NCI-H2107 treated with DMSO at 0.1 percent for 48 hours (cell line): ENCODE results near the gene LYPD6B.

ENCODE experiments used
- DNase-seq: peaks from one replicate; lab custom pipeline; 2025; ENCODE audit not compliant: unreplicated experiment; lab: John Stamatoyannopoulos, UW

LYPD6B gene

GRCh38 chr2:149009576-149010461 lies 28.7 kb upstream of the LYPD6B start:
- no peak for DNase-seq

DNA sequence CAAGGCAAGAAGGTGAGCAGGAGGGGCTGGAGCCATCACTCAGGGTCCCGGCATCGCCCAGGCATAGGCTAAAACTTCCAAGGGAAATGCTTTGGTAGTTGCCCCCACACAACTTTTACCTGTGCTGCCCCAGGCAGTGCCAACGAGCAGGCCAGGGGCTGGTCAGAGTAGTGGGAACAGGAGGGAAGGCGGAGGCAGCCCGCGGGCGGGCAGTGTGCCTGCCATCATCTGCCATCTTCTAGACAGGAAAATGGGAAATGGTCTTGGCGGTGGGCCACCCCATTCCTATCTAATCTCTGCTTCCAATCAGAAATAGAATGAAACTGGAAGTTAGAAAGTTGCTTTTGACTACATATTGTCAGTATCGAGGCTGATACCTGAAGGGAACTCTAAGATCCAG lies 26.0 kb upstream of the LYPD6B start:
- no peak for DNase-seq

DNA sequence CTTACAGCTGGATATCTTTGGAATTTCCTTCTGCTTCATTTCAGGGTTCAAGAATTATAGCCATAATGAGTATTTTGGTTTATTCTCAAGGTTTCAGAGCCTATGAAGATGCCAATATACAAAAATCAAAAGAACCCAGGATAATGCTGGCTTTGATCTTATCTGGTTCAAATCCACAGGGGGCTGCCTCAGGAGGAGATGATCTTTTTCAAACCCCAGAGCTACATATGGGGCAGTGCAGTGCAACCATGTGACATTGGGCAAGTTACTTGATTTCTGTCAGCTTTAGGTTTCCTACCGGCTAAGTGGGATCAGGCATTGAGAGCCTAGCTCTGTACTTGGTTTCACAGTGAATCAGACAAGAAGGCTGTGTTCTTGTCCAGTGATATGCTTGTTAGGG lies 23.0 kb upstream of the LYPD6B start:
- no peak for DNase-seq

DNA sequence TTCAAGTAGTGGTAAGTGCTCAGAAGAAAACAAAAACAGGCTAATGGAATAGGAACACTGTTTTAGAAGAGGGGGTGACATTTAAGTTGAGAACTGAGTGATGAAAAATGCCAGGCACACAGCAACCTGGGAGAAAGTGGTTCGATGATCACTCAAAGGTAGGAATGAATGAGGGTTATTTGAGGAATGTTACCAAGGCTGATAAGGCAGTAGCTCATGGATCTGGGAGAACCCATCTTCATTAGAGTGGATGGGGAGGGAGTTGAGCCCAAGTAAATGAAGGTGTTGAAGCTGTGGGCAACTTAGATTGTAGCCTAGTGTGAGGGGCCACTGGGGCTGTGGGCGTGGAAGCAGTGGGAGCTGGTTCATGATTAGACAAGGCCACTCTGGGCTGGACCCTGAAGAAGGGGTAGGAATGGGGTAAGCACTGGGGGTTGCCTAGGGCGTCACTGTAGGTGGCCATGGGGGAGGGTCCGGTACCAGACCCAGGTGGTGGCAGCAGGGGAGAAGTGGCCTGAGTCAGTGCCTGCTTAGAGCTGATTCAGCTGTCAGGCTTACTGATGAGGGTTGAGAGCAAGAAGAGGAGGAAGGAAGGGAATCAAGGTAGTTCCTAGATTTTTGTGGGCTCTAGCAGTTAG lies 22.5 kb upstream of the LYPD6B start:
- no peak for DNase-seq

DNA sequence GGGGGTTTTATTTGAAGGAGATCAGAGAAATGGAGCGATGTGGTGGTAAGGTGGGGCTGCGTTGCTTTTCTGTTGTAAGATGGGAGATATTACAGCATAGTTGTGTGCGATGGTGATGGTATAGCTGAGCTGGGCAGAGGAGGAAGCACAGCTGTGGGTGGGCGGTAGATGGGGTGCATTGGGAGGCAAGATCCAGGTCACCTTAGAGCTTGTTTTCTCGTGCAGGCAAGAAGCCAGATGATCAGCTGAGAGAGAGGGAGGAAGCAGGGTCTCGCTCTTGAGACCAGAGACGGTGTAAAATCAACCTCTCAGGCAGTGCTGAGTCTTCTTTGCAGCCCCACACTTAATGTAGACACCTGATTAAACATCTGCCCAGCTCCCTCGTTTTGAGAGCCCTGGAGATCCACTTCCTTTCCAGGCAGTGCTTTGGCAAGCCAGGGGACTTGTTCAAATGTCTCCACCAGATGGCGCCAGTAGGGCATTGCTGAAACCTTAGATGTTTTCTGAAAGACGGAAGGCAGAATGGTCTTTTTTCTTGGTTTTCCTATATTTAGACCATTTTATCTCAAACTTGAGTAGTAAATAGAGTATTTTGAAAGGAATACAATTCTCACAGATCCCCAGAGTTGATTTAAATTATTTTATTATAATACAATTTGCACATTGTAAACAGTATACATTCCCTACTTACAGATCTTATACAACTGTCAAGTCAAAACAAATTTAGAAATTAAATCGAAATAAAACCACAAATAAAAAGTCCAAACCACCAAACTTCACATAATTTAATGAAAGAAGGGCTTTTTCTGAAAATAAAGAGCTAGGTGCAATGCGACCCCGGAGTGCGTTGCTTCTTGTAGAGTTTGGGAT lies 21.1 kb upstream of the LYPD6B start:
- peak; percentile 24 for DNase-seq

GRCh38 chr2:149018981-149019380 lies 19.5 kb upstream of the LYPD6B start:
- no peak for DNase-seq

DNA sequence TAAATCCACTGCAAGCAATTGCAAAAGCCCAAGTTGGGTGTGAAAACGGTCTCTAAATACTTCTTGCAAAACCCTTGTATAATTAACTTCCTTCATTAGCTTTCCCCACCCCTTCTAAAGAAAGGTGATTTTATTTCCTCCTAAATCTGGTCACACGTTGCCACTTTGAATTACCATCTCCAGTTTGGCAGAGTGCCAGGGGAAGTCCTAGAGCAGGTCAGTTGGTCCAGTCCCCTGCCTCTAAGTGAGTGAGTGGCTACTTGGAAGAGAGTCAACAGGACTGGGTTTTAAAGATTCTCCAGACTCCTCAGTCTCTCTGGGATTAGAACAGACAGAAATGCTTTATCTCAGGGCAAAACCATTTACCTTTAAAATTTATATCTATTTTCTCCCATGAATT lies 18.7 kb upstream of the LYPD6B start:
- no peak for DNase-seq

DNA sequence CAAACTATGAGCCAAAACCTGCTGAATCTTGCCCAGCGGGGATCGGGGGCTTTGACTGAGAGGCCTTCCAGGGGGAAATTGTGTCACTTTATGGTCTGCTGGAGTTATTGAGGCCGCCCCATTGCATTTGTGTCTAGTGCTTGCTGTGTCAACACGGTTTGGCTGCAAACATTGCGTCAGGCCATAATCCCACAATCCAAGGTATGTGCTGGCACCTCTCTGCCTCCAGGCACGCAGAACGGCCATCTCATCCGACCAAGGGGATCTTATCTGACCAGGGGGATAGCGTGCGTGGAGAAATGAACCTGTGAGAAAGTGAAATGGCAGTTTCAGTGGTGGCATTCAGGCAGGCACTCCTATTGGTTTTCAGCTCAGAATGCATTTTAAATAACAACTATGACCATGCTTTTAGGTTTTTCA lies 18.1 kb upstream of the LYPD6B start:
- DNase-seq: no peak

- no peak for DNase-seq
Measured at GRCh38 chr2:149021271-149021719, 17.2 kb upstream of the LYPD6B start.

DNA sequence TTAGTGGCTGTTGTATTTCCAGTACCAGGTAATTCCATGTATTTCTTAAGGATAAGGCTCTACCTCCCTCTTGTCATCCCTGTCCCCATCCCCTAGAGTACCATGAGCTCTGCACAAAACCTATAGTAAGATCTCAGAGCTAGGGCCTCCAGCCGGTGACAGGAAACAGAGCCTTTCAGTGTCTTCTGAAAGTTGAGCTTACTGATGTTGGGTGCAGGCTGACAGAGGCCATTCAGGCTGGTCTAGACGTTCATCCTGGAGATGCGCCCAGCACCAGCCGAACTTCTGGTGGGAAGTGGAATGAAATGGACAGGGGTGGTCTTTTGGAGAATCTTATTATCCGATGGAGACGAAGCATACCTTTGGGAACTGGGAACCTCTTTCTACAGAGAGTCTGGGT lies 16.7 kb upstream of the LYPD6B start:
- no peak for DNase-seq

DNA sequence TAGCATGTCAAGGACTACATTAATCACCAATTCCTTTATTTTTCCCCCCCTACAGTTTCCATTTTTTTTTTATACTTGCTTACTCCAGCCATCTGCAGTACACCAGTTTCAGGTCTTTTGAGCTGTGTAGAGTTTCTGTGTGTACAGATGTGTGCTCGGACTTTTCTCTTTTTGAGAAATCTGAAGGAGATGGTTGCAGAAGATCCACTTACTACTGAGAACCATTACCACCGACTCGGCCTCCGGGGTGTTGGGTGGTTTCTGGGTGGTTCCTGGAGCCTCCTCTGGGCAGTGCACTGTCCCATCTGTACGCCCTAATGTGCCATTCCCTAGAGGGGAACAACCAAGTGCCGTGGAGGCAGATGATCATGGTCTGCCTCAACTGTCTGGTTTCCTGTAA lies 15.4 kb upstream of the LYPD6B start:
- no peak for DNase-seq

GRCh38 chr2:149027590-149028250 lies 10.8 kb upstream of the LYPD6B start:
- DNase-seq: no peak

GRCh38 chr2:149028377-149028776 lies 10.1 kb upstream of the LYPD6B start:
- DNase-seq: no peak

GRCh38 chr2:149028891-149029290 lies 9.6 kb upstream of the LYPD6B start:
- DNase-seq: no peak

DNA sequence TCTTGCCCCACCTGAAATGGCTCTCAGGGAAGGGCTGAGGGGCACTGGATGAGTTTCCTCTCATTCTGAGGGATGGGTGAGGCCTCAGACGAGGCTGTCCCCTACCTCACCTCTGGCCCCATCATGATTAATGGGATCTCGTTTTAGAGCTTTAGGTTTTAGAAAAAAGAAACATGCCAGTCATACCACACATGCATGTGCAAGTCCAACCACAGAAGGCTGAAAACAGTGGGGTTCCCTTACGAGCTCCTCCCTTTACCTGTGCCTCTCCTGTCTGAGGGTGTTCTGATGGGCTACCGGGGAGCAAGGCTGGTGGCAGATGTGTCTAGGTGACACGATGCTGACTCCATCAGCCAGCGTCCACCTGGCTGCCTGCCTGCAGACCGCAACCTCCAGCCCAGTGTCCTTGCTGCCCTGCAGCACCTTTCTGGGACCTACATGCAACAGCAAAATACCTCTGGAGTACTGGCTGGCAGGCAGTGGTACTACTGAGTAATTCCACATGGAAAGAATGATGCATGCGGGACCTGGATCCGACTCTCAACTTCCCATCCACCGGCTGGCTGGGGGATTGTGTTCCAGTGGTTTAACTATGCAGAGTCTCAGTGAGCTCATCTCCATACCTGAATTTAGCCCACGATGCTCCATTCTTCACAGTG lies 9.1 kb upstream of the LYPD6B start:
- no peak for DNase-seq

DNA sequence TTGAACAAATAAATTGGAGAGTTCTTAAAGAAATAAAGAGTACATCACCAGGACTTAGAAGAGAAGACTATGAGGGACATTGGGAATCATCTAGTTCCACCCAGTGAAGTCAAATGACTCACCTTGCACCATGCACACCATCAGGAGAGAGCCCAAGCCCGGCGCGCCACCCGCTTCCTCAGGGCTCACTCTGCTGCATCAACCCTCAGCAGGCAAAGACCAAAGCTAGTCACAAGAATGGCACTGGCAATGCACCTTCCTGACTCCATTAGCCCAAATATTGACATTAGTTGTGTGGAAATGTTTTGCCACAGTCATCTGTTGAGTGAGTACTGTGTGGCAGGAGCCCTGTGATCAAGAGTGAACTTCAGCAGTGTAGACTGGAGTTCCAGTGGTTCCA lies 7.1 kb upstream of the LYPD6B start:
- no peak for DNase-seq

DNA sequence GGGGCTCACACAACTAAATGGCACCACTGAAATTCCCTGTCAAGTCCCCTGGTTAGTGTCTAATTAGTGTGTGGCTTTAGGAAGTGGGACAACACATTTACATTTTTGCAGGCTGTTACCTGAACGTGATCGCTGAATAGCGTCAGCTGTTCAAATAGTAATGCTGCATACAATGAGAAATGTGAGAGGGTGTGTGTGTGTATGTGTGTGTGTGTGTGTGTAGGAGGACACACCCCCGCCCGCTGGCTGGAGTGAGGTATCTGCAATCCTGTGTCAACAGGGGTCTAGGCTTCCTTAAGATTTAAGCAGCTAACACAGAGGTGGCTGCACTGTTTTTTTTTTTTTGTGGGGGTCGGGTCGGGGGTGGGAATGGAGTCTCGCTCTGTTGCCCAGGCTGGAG lies 4.8 kb upstream of the LYPD6B start:
- peak; percentile 75 for DNase-seq

DNA sequence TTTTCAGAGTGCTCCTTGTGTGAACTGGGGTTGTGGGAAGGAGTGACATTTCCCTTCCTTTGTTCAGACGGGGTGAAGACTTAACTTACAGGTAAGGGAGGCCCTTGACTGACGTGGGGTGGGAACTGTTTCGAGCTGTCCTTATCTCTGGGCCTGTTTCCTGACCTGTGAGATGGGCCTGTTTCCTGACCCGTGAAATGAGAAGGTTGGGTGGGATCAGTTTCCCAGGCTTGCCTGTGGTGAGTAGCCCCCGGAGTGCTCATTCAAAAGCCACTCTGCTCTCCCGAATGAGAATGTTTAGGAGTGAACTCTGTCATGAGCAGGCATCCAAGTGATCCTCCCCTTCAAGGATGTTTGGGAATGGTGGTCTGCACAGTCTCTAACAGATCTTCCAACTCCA lies 4.1 kb upstream of the LYPD6B start:
- no peak for DNase-seq

DNA sequence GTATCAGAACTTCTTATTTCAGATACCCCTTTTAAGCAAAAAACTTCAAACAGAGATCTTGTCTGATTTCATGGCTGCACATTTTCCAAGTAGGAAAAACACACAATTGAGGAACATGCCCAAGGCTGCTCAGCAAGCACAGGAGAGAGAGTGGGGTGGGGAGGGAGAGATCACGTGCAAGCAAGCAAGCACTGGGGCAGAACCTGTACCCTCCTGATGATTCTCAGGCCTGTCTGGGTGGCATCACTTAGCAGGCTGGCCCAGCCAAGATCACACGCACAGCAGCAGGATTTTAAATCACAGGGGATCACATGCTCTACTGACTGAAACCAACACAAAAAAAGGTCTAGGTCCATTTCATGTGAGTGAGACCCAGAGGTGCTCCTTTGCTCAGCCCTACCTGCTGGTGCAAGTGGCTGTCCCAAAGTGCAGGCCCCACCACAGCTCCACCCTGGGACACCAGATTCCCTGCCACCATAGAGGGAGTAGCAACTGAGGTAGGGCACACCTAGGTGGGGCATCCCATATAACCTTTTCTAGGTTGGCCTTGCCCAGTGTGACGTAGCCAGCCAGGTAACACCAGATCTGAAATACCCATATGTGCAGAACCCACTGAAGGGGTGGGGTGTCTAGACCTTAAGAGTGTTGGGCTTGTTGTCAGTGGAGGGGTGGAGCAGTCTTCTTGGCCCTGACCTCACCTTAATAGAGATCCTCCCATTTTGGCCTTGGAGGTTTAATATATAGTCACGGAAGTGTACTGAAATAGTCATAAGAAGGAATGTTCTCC lies 1.8 kb upstream of the LYPD6B start:
- no peak for DNase-seq

DNA sequence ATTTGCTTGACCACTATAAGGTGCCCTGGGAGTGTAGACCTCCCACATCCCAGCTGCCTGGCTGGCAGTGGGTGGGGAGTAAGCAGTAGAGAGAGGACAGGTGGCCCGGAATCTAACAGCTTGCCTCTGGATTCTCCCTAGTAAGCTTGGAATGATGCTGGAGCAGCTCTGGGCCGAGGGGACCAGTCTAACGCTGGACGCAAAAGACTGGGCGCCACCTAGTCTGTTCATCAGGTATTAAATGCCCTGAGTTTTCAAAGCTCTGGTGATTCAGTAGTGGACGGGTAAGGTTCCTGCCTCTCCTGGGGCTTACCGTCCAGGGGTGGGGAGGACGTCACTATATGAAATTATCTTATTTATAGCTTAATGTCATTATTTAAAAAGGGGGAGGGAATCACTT lies 648 bp upstream of the LYPD6B start:
- DNase-seq: no peak
